ENCODE measurements around the gene ALDH3B2. TPM values are rescaled to one million over a fixed set of nuclear protein-coding genes. Genes with fewer than 3 reads are reported as not detected.

ALDH3B2 gene
- total and polyA plus RNA-seq, 2 experiments from 2014 or later, result 1.6 to 2.5 TPM

DNA sequence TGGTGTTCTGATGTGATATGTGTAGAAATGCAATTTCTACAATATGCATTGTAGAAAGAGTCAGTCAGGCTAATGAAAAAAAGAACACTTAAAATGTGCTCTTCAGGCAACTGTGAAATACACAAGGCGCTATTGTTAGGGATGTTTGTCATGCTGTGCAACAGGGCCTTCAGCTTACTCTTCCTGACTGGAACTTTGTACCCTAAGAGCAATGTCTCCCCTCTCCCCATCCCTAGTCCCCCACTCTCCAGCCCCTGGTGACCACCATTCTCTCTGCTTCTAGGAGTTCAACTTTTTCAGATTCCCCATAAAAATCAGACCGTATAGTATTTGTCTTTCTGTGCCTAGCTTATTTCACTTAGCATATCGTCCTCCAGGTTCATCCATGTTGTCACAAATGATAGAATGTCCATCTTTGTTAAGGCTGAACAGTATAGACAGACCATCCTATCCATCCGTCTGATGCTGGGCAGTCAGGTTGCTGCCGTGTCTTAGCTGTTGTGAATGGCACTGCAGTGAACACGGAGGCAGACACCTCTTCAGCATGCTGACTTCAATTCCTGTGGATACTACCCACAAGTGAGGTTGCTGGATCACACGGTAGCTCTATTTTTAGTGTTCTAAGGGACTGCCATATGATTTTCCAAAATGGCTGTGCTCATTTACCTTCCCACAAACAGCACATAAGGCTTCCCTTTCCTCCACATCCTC, 57.0 kb downstream of the ALDH3B2 start:
- DNase-seq (ENCODE audit: low spot score), result no peak
- no peak overlapping the region for H2AFZ ChIP-seq
- 80% methylated on average over 7 of the region's 7 CpGs for WGBS (ENCODE audit: low lambda C conversion rate, missing lambda C conversion rate)
- H3K4me1 ChIP-seq (ENCODE audit: insufficient read depth), result peaks cover 3% of the 10 kb centered on the region
- no peaks in the 10 kb centered on the region for H3K79me2 ChIP-seq
- no peaks in the 10 kb centered on the region for H4K20me1 ChIP-seq (ENCODE audit: insufficient read depth, poor library complexity, severe bottlenecking)
- no peaks in the 10 kb centered on the region for H3K9me3 ChIP-seq (ENCODE audit: low read depth)
- no peaks in the 10 kb centered on the region for H3K36me3 ChIP-seq (replicated peaks; ENCODE audit: insufficient read depth, low read depth)
- H3K27ac ChIP-seq, result no peak overlapping the region
- no peak for TF ChIP-seq EZH2 (IDR thresholded peaks at IDR 0.05; ENCODE audit: borderline replicate concordance)
- TF ChIP-seq, protein P1, sequence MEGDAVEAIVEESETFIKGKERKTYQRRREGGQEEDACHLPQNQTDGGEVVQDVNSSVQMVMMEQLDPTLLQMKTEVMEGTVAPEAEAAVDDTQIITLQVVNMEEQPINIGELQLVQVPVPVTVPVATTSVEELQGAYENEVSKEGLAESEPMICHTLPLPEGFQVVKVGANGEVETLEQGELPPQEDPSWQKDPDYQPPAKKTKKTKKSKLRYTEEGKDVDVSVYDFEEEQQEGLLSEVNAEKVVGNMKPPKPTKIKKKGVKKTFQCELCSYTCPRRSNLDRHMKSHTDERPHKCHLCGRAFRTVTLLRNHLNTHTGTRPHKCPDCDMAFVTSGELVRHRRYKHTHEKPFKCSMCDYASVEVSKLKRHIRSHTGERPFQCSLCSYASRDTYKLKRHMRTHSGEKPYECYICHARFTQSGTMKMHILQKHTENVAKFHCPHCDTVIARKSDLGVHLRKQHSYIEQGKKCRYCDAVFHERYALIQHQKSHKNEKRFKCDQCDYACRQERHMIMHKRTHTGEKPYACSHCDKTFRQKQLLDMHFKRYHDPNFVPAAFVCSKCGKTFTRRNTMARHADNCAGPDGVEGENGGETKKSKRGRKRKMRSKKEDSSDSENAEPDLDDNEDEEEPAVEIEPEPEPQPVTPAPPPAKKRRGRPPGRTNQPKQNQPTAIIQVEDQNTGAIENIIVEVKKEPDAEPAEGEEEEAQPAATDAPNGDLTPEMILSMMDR (IDR thresholded peaks at IDR 0.05; ENCODE audit: poor library complexity), result no peak
- no peak for TF ChIP-seq EZH2phosphoT487 (IDR thresholded peaks at IDR 0.05; ENCODE audit: low read depth, severe bottlenecking, unreplicated experiment)
- no peaks in the 10 kb centered on the region for H3K27me3 ChIP-seq
- H3K9me2 ChIP-seq (replicated peaks; ENCODE audit: insufficient read depth), result no peaks in the 10 kb centered on the region
- no peak overlapping the region for H3K4me2 ChIP-seq
- no peak overlapping the region for H3K4me3 ChIP-seq

DNA sequence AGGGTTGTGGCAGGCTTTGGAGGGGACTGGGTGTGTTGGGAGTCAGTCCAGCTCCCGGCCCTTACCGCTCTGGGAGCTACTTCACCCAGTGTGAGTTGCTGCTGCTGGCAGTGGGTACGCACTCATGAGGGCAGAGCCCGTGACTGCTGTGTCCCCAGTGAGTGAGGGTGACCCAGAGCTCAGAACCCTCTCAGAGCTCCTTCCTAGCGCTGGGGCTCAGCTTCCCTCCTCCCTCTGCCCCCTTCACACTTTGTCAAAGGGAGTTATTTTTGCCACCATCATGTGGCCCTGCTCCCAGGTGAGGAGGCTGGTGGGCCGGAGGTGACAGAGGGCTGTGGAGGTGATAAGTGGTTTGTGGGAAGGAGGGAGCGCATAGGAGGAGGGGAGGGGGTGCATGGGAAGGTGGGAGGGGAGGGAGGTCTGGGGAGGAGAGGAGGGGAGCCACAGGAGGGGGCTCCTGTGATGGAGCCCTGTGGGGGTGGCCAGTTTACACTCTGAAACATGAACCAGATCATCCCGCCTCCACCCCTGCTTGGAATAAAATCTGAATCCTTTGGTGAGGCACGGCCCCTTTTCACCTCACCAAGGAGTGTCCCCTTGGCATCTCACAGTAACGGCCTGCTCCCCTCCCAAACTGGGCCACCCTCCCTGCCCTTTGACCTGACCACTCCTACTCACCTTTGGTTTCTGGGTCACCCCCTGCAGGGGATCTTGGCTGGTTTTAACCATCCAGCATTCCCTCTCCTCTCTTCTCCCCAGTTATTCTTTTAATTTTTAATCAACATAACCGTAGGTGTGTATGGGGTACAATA, 57.8 kb downstream of the ALDH3B2 start:
- Histone ChIP-seq H2AFZ (no peak overlapping the region), H3K9me3 (ENCODE audit: low read depth) (no peaks in the 10 kb centered on the region), H3K4me2 (no peak overlapping the region), H3K4me1 (ENCODE audit: insufficient read depth) (peaks cover 3% of the 10 kb centered on the region), H3K27ac (no peak overlapping the region), H4K20me1 (ENCODE audit: insufficient read depth, poor library complexity, severe bottlenecking) (no peaks in the 10 kb centered on the region), H3K27me3 (no peaks in the 10 kb centered on the region), H3K4me3 (no peak overlapping the region), H3K36me3 (replicated peaks; ENCODE audit: insufficient read depth, low read depth) (no peaks in the 10 kb centered on the region), H3K79me2 (no peaks in the 10 kb centered on the region), H3K9me2 (replicated peaks; ENCODE audit: insufficient read depth) (no peaks in the 10 kb centered on the region)
- DNase-seq (ENCODE audit: low spot score), result no peak
- 61% methylated on average over 10 of the region's 11 CpGs for WGBS (ENCODE audit: low lambda C conversion rate, missing lambda C conversion rate)
- TF ChIP-seq EZH2phosphoT487 (IDR thresholded peaks at IDR 0.05; ENCODE audit: low read depth, severe bottlenecking, unreplicated experiment), result no peak
- TF ChIP-seq EZH2 (IDR thresholded peaks at IDR 0.05; ENCODE audit: borderline replicate concordance), result no peak
- TF ChIP-seq, protein P1 (IDR thresholded peaks at IDR 0.05; ENCODE audit: poor library complexity), result no peak

DNA sequence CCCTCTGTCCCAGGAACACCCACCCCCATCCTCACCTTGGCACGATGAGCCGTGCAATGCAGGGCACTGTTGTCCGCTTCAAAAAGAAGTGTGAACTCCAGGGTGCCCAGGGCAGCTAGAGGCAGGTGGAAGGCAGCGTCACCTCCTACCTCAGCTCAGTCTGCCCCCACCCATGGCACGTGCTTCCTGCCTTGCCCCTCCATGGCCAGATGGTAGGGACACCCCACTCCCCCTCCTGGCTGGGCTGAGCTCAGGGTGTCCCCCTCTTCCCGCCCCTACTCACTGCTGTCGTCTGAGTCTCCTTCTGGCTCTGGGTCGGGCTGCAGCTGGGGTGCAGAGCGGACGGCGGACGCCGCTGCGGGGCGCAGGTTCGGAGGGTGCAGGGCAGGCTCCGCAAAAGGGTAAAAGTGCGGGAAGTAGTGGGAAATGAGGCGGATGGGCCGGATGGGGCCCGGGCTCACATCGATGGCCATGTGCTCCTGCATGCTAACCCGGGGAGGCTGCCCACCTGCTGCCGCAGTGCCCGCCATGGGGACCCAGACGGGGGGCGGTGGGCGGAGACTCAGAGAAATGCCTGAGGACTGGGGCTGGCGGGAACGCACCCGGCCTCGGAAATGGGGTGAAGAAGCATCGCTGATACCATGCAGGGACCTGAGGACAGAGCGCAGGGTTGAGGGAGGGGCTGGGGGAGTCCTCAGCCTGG, 58.5 kb downstream of the ALDH3B2 start:
- H3K4me1 ChIP-seq (ENCODE audit: insufficient read depth), result peaks cover under 1% of the 10 kb centered on the region
- no peaks in the 10 kb centered on the region for H3K9me2 ChIP-seq (replicated peaks; ENCODE audit: insufficient read depth)
- WGBS (ENCODE audit: low lambda C conversion rate, missing lambda C conversion rate), result 78% methylated on average over 26 of the region's 34 CpGs
- no peak for DNase-seq (ENCODE audit: low spot score)
- no peaks in the 10 kb centered on the region for H3K79me2 ChIP-seq
- H3K36me3 ChIP-seq (replicated peaks; ENCODE audit: insufficient read depth, low read depth), result no peaks in the 10 kb centered on the region
- H3K27me3 ChIP-seq, result no peaks in the 10 kb centered on the region
- H3K9me3 ChIP-seq (ENCODE audit: low read depth), result no peaks in the 10 kb centered on the region
- H3K27ac ChIP-seq, result no peak overlapping the region
- no peak overlapping the region for H2AFZ ChIP-seq
- no peak overlapping the region for H3K4me3 ChIP-seq
- no peaks in the 10 kb centered on the region for H4K20me1 ChIP-seq (ENCODE audit: insufficient read depth, poor library complexity, severe bottlenecking)
- TF ChIP-seq EZH2phosphoT487 (IDR thresholded peaks at IDR 0.05; ENCODE audit: low read depth, severe bottlenecking, unreplicated experiment) (no peak), EZH2 (IDR thresholded peaks at IDR 0.05; ENCODE audit: borderline replicate concordance) (no peak)
- TF ChIP-seq, protein P1 (IDR thresholded peaks at IDR 0.05; ENCODE audit: poor library complexity), result no peak
- no peak overlapping the region for H3K4me2 ChIP-seq
